Activated naive CD8-positive, alpha-beta T cell treated with anti-CD3 and anti-CD28 coated beads, Interleukin-2, amount 50 U/mL, for 16 hours (primary cell): ENCODE measurements around the gene LRRTM2.

Experiments
- DNase-seq: peaks from one replicate; pipeline ENCODE4 v3.0.0-alpha.2; 2020; ENCODE audit warnings: low read depth, low spot score

The LRRTM2 gene

GRCh38 chr5:138883211-138883610 lies 8.1 kb upstream of the LRRTM2 start:
- no peak for DNase-seq

- DNase-seq: no peak
Measured at GRCh38 chr5:138878437-138879235, 3.5 kb upstream of the LRRTM2 start.

GRCh38 chr5:138876811-138877210 lies 1.7 kb upstream of the LRRTM2 start:
- no peak for DNase-seq

GRCh38 chr5:138875946-138876345 lies 811 bp upstream of the LRRTM2 start:
- no peak for DNase-seq

- no peak for DNase-seq
Measured at GRCh38 chr5:138875552-138875875, 379 bp upstream of the LRRTM2 start.

- DNase-seq: no peak
Measured at GRCh38 chr5:138874241-138874640, 894 bp downstream of the LRRTM2 start.

GRCh38 chr5:138873466-138874221 lies 1.5 kb downstream of the LRRTM2 start:
- DNase-seq: no peak

- DNase-seq: no peak
Measured at GRCh38 chr5:138872841-138873465, 2.2 kb downstream of the LRRTM2 start.

- no peak for DNase-seq
Measured at GRCh38 chr5:138870611-138871010, 4.5 kb downstream of the LRRTM2 start.

- DNase-seq: no peak
Measured at GRCh38 chr5:138869763-138870500, 5.2 kb downstream of the LRRTM2 start.

- DNase-seq: no peak
Measured at GRCh38 chr5:138869038-138869437, 6.1 kb downstream of the LRRTM2 start.

GRCh38 chr5:138867011-138867410 lies 8.1 kb downstream of the LRRTM2 start:
- no peak for DNase-seq

GRCh38 chr5:138853132-138853531 lies 22.0 kb downstream of the LRRTM2 start:
- no peak for DNase-seq

GRCh38 chr5:138850865-138851435 lies 24.2 kb downstream of the LRRTM2 start:
- no peak for DNase-seq

- no peak for DNase-seq
Measured at GRCh38 chr5:138849882-138850281, 25.3 kb downstream of the LRRTM2 start.

- no peak for DNase-seq
Measured at GRCh38 chr5:138849439-138849838, 25.7 kb downstream of the LRRTM2 start.

GRCh38 chr5:138844812-138845513 lies 30.2 kb downstream of the LRRTM2 start:
- no peak for DNase-seq

- DNase-seq: no peak
Measured at GRCh38 chr5:138844125-138844461, 31.0 kb downstream of the LRRTM2 start.

GRCh38 chr5:138843316-138844124 lies 31.6 kb downstream of the LRRTM2 start:
- no peak for DNase-seq

GRCh38 chr5:138841531-138841930 lies 33.6 kb downstream of the LRRTM2 start:
- DNase-seq: no peak
